K562 (cell line): ENCODE results near the gene TMA7B. TPM values are rescaled to one million over a fixed set of nuclear protein-coding genes. Genes with fewer than 3 reads are reported as not detected.

ENCODE experiments used
- CCNT2 ChIP-seq: IDR thresholded peaks from 2 replicates; pipeline ENCODE4 v1.6.1; 2011; ENCODE audit warnings: borderline replicate concordance, low read depth, mild to moderate bottlenecking, moderate library complexity, mixed read lengths, low read length; ENCODE audit not compliant: insufficient read length; ENCODE audit errors: extremely low read depth
- ELF2 ChIP-seq: fragments of 250-450 bp; sonication (Bioruptor Pico); IDR thresholded peaks from 2 replicates; pipeline ENCODE4 v1.5.0; 2021; ENCODE audit warnings: mild to moderate bottlenecking
- ETS1 ChIP-seq: conservative IDR thresholded peaks from 2 replicates; pipeline ENCODE4 v1.6.1; 2011; ENCODE audit warnings: low read depth, mild to moderate bottlenecking, low read length; ENCODE audit not compliant: control insufficient read depth
- GTF2E2 ChIP-seq: fragments of 200-800 bp; sonication (Bioruptor generic); IDR thresholded peaks from 2 replicates; pipeline ENCODE4 v1.6.1; 2016; ENCODE audit warnings: missing genetic modification characterization, missing compliant biosample characterization
- MTA2 ChIP-seq: fragments of 450-650 bp; IDR thresholded peaks from 2 replicates; pipeline ENCODE4 v1.6.1; 2016; ENCODE audit warnings: low read depth
- NFIC ChIP-seq: fragments of 450-650 bp; IDR thresholded peaks from 2 replicates; pipeline ENCODE4 v1.6.1; 2017; ENCODE audit warnings: mild to moderate bottlenecking, inconsistent platforms
- PHF20 ChIP-seq: fragments of 450-650 bp; IDR thresholded peaks from 2 replicates; pipeline ENCODE4 v1.6.1; 2018; ENCODE audit not compliant: partially characterized antibody
- PRMT5 ChIP-seq: sonication (generic); formaldehyde crosslinking; IDR thresholded peaks from 2 replicates; pipeline ENCODE4 v1.5.0; 2020; ENCODE audit warnings: missing genetic modification reagents
- PRPF4 ChIP-seq: fragments of 200-400 bp; formaldehyde crosslinking; IDR thresholded peaks from one replicate; pipeline ENCODE4 v1.6.1; 2017; ENCODE audit warnings: low read length, low read depth, mild to moderate bottlenecking; ENCODE audit not compliant: insufficient read depth, poor library complexity, severe bottlenecking
- RBM17 ChIP-seq: fragments of 200-400 bp; formaldehyde crosslinking; IDR thresholded peaks from 2 replicates; pipeline ENCODE4 v1.6.1; 2017; ENCODE audit warnings: low read depth, mild to moderate bottlenecking, low read length, borderline replicate concordance
- SMARCB1 ChIP-seq: IDR thresholded peaks from 2 replicates; pipeline ENCODE4 v1.6.1; 2011; ENCODE audit warnings: improper control_type of control experiment, low read depth; ENCODE audit not compliant: insufficient read length
- STAG1 ChIP-seq: sonication (generic); formaldehyde crosslinking; IDR thresholded peaks from 2 replicates; pipeline ENCODE4 v1.5.0; 2020; ENCODE audit warnings: missing genetic modification reagents, borderline replicate concordance
- TAF7 ChIP-seq: fragments of 450-650 bp; IDR thresholded peaks from 2 replicates; pipeline ENCODE4 v1.6.1; 2016; ENCODE audit warnings: missing genetic modification characterization, missing compliant biosample characterization
- TEAD4 ChIP-seq, 2 experiments: sonication (generic) in 1 of 2; formaldehyde crosslinking in 1 of 2; IDR thresholded peaks; 2 replicates each; pipeline versions ENCODE4 v1.6.1 to v1.8.0; 2012 to 2022; ENCODE audit warnings: borderline replicate concordance in 1 of 2, inconsistent platforms in 1 of 2, low read length in 1 of 2, mild to moderate bottlenecking in 1 of 2, missing genetic modification reagents in 1 of 2
- ZNF518B ChIP-seq: fragments of 250-450 bp; sonication (Bioruptor Pico); IDR thresholded peaks from 2 replicates; pipeline ENCODE4 v1.5.0; 2021; ENCODE audit warnings: mild to moderate bottlenecking, moderate library complexity
- ZNF551 ChIP-seq: fragments of 250-450 bp; sonication (Bioruptor Pico); IDR thresholded peaks from 2 replicates; pipeline ENCODE4 v1.5.0; 2021; ENCODE audit warnings: mild to moderate bottlenecking, moderate library complexity
- ZNF592 ChIP-seq: fragments of 450-650 bp; IDR thresholded peaks from 2 replicates; pipeline ENCODE4 v1.6.1; 2017; ENCODE audit warnings: antibody characterized with exemption, mild to moderate bottlenecking
- ZNF785 ChIP-seq: fragments of 250-450 bp; sonication (Bioruptor Pico); IDR thresholded peaks from 2 replicates; pipeline ENCODE4 v1.4.0; 2020; ENCODE audit warnings: mild to moderate bottlenecking
- ZNF79 ChIP-seq: fragments of 250-450 bp; sonication (Bioruptor Pico); IDR thresholded peaks from 2 replicates; pipeline ENCODE4 v1.4.0; 2020; ENCODE audit warnings: low read depth, mild to moderate bottlenecking, moderate library complexity
- polyA plus RNA-seq, 8 experiments: library from polyadenylated mRNA; depleted of rRNA in 4 of 8; stranded (reverse) in 5 of 8; unstranded in 3 of 8; fragments of >200 nt; fragmentation: Nextera tagmentation in 2 of 8; fragmentation: Illumina TruSeq in 1 of 8; extraction: Ambion mirVana in 2 of 8; extraction: Trizol in 1 of 8; gene quantifications; 2 replicates each; pipeline versions ENCODE4 v1.2.1 to v1.2.3, GENCODE V29; 2011 to 2014; ENCODE audit warnings: inconsistent platforms in 1 of 8, missing spikeins in 1 of 8
- total RNA-seq, 7 experiments: library from RNA; depleted of rRNA in 6 of 7; stranded (reverse); fragments of >200 nt in 6 of 7; fragmentation: Illumina TruSeq in 2 of 7; extraction: Trizol in 2 of 7; gene quantifications; 2 replicates each; pipeline versions ENCODE4 v1.2.1 to v1.2.3, GENCODE V29; 2011 to 2021; ENCODE audit warnings: low replicate concordance in 1 of 7

The TMA7B gene
- total and polyA plus RNA-seq, 9 of the 15 experiments (the other 6 are each of a cell fraction or from before 2014, with no cell fraction given): 5.6 to 14.2 (median 11.8) TPM

- TF ChIP-seq ETS1 (no peak), NFIC (peak; percentile 73), TEAD4 (IDR thresholded peaks at IDR 0.05; ENCODE audit: low read length) (peak; percentile 92), TEAD4 (CRISPR knock-in tag; IDR thresholded peaks at IDR 0.05; ENCODE audit: borderline replicate concordance) (no peak), PRPF4 (no peak), MTA2 (peak; percentile 89), GTF2E2 (tag) (0 out of 2 replicates have a peak, but pooled peaks have one; percentile 49), SMARCB1 (no peak), PHF20 (no peak), RBM17 (no peak), ZNF592 (peak; percentile 88), ZNF785 (CRISPR knock-in tag) (no peak), ZNF551 (CRISPR knock-in tag) (no peak), ZNF79 (CRISPR knock-in tag) (no peak), PRMT5 (CRISPR knock-in tag) (no peak), ELF2 (CRISPR knock-in tag) (no peak), ZNF518B (CRISPR knock-in tag) (no peak), CCNT2 (peak; percentile 84), STAG1 (CRISPR knock-in tag) (no peak), TAF7 (tag) (no peak)
Measured at GRCh38 chr22:39946503-39947219, 13.5 kb upstream of the TMA7B start (continued).
